ENCODE data around the gene L3MBTL4. TPM values are rescaled to one million over a fixed set of nuclear protein-coding genes. Genes with fewer than 3 reads are reported as not detected.

L3MBTL4 gene
- total RNA-seq, 6 experiments from 2014 or later = not detected

- no peaks in the 10 kb centered on the region for H3K27me3 Mint-ChIP-seq (ENCODE audit: insufficient read depth)
- no peak for TF ChIP-seq CTCF (IDR thresholded peaks at IDR 0.05)
- no peak overlapping the region for H3K4me3 Mint-ChIP-seq
- peaks cover 33% of the 10 kb centered on the region; the same call in 1 of the 2 replicates for H3K9me3 Mint-ChIP-seq
- no peaks in the 10 kb centered on the region for H3K36me3 Mint-ChIP-seq (ENCODE audit: low read depth)
- H3K27ac Mint-ChIP-seq = no peak overlapping the region
- DNase-seq = no peak
- no peaks in the 10 kb centered on the region for H3K4me1 Mint-ChIP-seq (ENCODE audit: low read depth)
Observed at GRCh38 chr18:5998166-5998881, 416.4 kb downstream of the L3MBTL4 start.

DNA sequence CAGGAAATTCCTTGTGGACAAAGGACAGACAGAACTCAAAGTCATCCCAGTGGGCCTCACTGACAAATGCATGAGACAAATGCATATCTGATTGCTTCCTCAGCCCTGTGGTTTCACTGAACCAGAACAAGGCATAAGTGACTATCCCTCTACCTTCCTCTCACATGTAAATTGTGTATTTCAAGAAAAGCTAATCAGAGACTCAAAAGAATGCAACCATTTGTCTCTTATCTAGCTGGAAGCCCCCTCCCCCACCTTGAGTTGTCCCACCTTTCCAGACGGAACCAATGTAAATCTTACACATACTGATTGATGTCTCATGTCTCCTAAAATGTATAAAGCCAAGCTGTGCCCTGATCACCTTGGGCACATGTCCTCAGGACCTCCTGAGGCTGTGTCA lies 417.4 kb downstream of the L3MBTL4 start:
- H3K4me3 Mint-ChIP-seq = no peak overlapping the region
- no peak overlapping the region for H3K27ac Mint-ChIP-seq
- H3K4me1 Mint-ChIP-seq (ENCODE audit: low read depth) = no peaks in the 10 kb centered on the region
- H3K9me3 Mint-ChIP-seq = peaks cover 43% of the 10 kb centered on the region
- no peak for TF ChIP-seq CTCF (IDR thresholded peaks at IDR 0.05)
- no peaks in the 10 kb centered on the region for H3K27me3 Mint-ChIP-seq (ENCODE audit: insufficient read depth)
- no peaks in the 10 kb centered on the region for H3K36me3 Mint-ChIP-seq (ENCODE audit: low read depth)
- DNase-seq = no peak

DNA sequence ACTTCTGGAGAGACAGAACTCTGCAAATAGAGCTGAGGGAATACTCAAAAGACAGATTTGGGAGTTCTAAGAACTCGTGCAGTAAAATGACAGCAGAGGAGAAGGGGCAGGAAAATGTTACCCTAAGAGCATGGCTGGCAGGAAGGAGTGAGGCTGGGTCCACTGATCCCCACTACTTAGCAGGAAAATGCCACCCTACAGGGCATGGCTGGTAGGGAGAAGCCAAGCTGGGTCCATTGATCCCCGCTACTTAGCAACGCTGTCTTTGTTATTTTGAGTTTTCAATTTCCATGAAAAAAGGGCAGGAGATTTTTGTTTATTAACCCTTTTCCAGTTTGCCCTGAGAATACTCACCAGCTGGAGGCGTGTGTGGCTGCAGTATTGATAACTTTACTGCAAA lies 419.1 kb downstream of the L3MBTL4 start:
- DNase-seq = no peak
- H3K36me3 Mint-ChIP-seq (ENCODE audit: low read depth) = no peaks in the 10 kb centered on the region
- H3K4me3 Mint-ChIP-seq = no peak overlapping the region
- no peak for TF ChIP-seq CTCF (IDR thresholded peaks at IDR 0.05)
- H3K27me3 Mint-ChIP-seq (ENCODE audit: insufficient read depth) = no peaks in the 10 kb centered on the region
- peaks cover 60% of the 10 kb centered on the region for H3K9me3 Mint-ChIP-seq
- H3K27ac Mint-ChIP-seq = no peak overlapping the region
- no peaks in the 10 kb centered on the region for H3K4me1 Mint-ChIP-seq (ENCODE audit: low read depth)

GRCh38 chr18:5993938-5994337 lies 420.8 kb downstream of the L3MBTL4 start:
- Mint-ChIP-seq H3K36me3 (ENCODE audit: low read depth) (no peaks in the 10 kb centered on the region), H3K4me3 (no peak overlapping the region), H3K4me1 (ENCODE audit: low read depth) (no peaks in the 10 kb centered on the region), H3K27me3 (ENCODE audit: insufficient read depth) (no peaks in the 10 kb centered on the region), H3K27ac (no peak overlapping the region), H3K9me3 (peaks cover 49% of the 10 kb centered on the region)
- TF ChIP-seq CTCF (IDR thresholded peaks at IDR 0.05) = no peak
- DNase-seq = no peak

DNA sequence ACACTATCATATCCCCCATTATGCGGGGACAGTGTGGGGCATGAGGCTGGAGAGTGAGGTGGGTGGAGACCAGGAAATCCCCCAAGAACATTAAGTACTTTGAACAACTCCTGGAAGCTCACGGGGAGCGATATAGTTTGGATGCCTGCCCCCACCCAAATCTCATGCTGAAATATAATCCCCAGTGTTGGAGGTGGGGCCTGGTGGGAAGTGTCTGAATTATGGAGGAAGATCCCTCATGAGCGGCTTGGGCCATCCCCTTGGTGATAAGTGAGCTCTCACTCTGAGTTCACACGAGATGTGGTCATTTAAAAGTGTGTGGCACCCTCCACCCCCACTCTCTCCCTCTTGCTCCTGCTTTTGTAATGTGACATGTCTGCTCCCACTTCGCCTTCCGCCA lies 422.3 kb downstream of the L3MBTL4 start:
- no peak for DNase-seq
- Mint-ChIP-seq H3K9me3 (peaks cover 51% of the 10 kb centered on the region), H3K4me3 (no peak overlapping the region), H3K27ac (no peak overlapping the region), H3K27me3 (ENCODE audit: insufficient read depth) (no peaks in the 10 kb centered on the region), H3K4me1 (ENCODE audit: low read depth) (no peaks in the 10 kb centered on the region), H3K36me3 (ENCODE audit: low read depth) (no peaks in the 10 kb centered on the region)
- no peak for TF ChIP-seq CTCF (IDR thresholded peaks at IDR 0.05)
